CD4-positive, alpha-beta T cell treated with Interleukin-17A for 4 hours (primary cell): Measurements from ENCODE around the gene NMRK1.

Source experiments
- DNase-seq: peaks from one replicate; pipeline ENCODE4 v3.0.0-alpha.2; 2020; ENCODE audit warnings: mixed read lengths

Gene NMRK1

GRCh38 chr9:75101004-75101588 lies 13.1 kb upstream of the NMRK1 start:
- no peak for DNase-seq

GRCh38 chr9:75096796-75097195 lies 8.8 kb upstream of the NMRK1 start:
- DNase-seq: no peak

GRCh38 chr9:75092766-75093165 lies 4.8 kb upstream of the NMRK1 start:
- DNase-seq: no peak

GRCh38 chr9:75090579-75090978 lies 2.6 kb upstream of the NMRK1 start:
- no peak for DNase-seq

GRCh38 chr9:75089373-75089766 lies 1.4 kb upstream of the NMRK1 start:
- DNase-seq: no peak

- peak; percentile 23 for DNase-seq
Measured at GRCh38 chr9:75088646-75089372, 854 bp upstream of the NMRK1 start.

GRCh38 chr9:75087289-75087823 lies 599 bp downstream of the NMRK1 start:
- peak; percentile 61 for DNase-seq

GRCh38 chr9:75086541-75087288 lies 1.2 kb downstream of the NMRK1 start:
- DNase-seq: no peak

- DNase-seq: no peak
Measured at GRCh38 chr9:75085640-75086039, 2.3 kb downstream of the NMRK1 start.

GRCh38 chr9:75084081-75084672 lies 3.8 kb downstream of the NMRK1 start:
- no peak for DNase-seq

- peak; percentile 39 for DNase-seq
Measured at GRCh38 chr9:75083188-75083970, 4.6 kb downstream of the NMRK1 start.

- DNase-seq: no peak
Measured at GRCh38 chr9:75081632-75082031, 6.3 kb downstream of the NMRK1 start.

- no peak for DNase-seq
Measured at GRCh38 chr9:75072895-75073294, 15.1 kb downstream of the NMRK1 start.

GRCh38 chr9:75071530-75072122 lies 16.3 kb downstream of the NMRK1 start:
- peak; percentile 83 for DNase-seq

GRCh38 chr9:75069171-75069570 lies 18.8 kb downstream of the NMRK1 start:
- no peak for DNase-seq

- DNase-seq: no peak
Measured at GRCh38 chr9:75067894-75068293, 20.1 kb downstream of the NMRK1 start.

- no peak for DNase-seq
Measured at GRCh38 chr9:75065510-75065909, 22.4 kb downstream of the NMRK1 start.

- no peak for DNase-seq
Measured at GRCh38 chr9:75064307-75065025, 23.5 kb downstream of the NMRK1 start.

GRCh38 chr9:75063556-75064305 lies 24.2 kb downstream of the NMRK1 start:
- no peak for DNase-seq

- no peak for DNase-seq
Measured at GRCh38 chr9:75061169-75061568, 26.8 kb downstream of the NMRK1 start.
